H1 (cell line): Measurements from ENCODE around the gene TTLL5. TPM values are rescaled to one million over a fixed set of nuclear protein-coding genes. Genes with fewer than 3 reads are reported as not detected.

ENCODE experiments used
- CTCF ChIA-PET: fragments of 300-600 bp; sonication (Branson Sonifier 250); formaldehyde crosslinking; loops from one replicate; lab custom pipeline; 2021; ENCODE audit not compliant: partially characterized antibody; lab: Charles Lee
- POLR2A ChIA-PET: fragments of 300-600 bp; sonication (Branson Sonifier 250); formaldehyde crosslinking; loops from one replicate; lab custom pipeline; 2021; ENCODE audit warnings: inconsistent platforms; ENCODE audit not compliant: partially characterized antibody; lab: Charles Lee
- DNase-seq, 2 experiments: peaks; one replicate each; pipeline versions ENCODE4 v3.0.0 to v3.0.0-alpha.2; 2010 to 2022; ENCODE audit warnings: low spot score in 2 of 2, low read depth in 1 of 2, mixed read lengths in 1 of 2
- FAIRE-seq: peaks from 2 replicates; lab custom pipeline; 2011; peaks lifted over from hg19 to GRCh38; lab: Jason Lieb, UNC
- H2AFZ ChIP-seq: 2 replicates; pipeline ENCODE4 v1.8.1; 2012; ENCODE audit warnings: low read length, inconsistent platforms
- H2AK5ac ChIP-seq: 2 replicates; pipeline ENCODE4 v1.6.1; 2013; ENCODE audit warnings: low read depth, low read length
- H2BK120ac ChIP-seq: replicated peaks from 2 replicates; pipeline ENCODE3; 2013; ENCODE audit warnings: low read depth, low read length, inconsistent platforms
- H2BK12ac ChIP-seq: 2 replicates; pipeline ENCODE4 v1.6.1; 2013; ENCODE audit warnings: low read depth, low read length
- H2BK15ac ChIP-seq: 2 replicates; pipeline ENCODE4 v1.6.1; 2013; ENCODE audit warnings: low read length
- H2BK20ac ChIP-seq: 2 replicates; pipeline ENCODE4 v1.6.1; 2013; ENCODE audit warnings: low read length
- H2BK5ac ChIP-seq: 2 replicates; pipeline ENCODE4 v1.6.1; 2013; ENCODE audit warnings: low read depth, low read length
- H3K14ac ChIP-seq: 2 replicates; pipeline ENCODE4 v1.6.1; 2013; ENCODE audit warnings: inconsistent platforms; ENCODE audit not compliant: insufficient read length
- H3K18ac ChIP-seq: 2 replicates; pipeline ENCODE4 v1.6.1; 2013; ENCODE audit warnings: low read length; ENCODE audit errors: extremely low read depth
- H3K23ac ChIP-seq: 2 replicates; pipeline ENCODE4 v1.6.1; 2013; ENCODE audit warnings: inconsistent platforms; ENCODE audit not compliant: insufficient read length
- H3K23me2 ChIP-seq: 2 replicates; pipeline ENCODE4 v1.6.1; 2013; ENCODE audit warnings: low read depth, low read length
- H3K27ac ChIP-seq: 2 replicates; pipeline ENCODE4 v1.6.1; 2011; ENCODE audit warnings: low read depth, low read length, inconsistent platforms
- H3K27me3 ChIP-seq, 4 experiments: replicated peaks in 1 of 4; 1 replicate in 1 of 4; 2 replicates in 3 of 4; pipeline versions ENCODE4 v1.6.1 to v1.8.1; 2011 to 2013; ENCODE audit warnings: low read length in 3 of 4, mild to moderate bottlenecking in 3 of 4, inconsistent platforms in 2 of 4, mixed read lengths in 2 of 4, moderate library complexity in 1 of 4; ENCODE audit not compliant: control insufficient read depth in 3 of 4, insufficient read depth in 3 of 4; ENCODE audit errors: extremely low read depth in 1 of 4
- H3K36me3 ChIP-seq, 4 experiments: 2 replicates each; pipeline versions ENCODE4 v1.6.1 to v1.8.1; 2011 to 2013; ENCODE audit warnings: mild to moderate bottlenecking in 4 of 4, low read length in 3 of 4, moderate library complexity in 2 of 4, control low read depth in 1 of 4, inconsistent platforms in 1 of 4; ENCODE audit not compliant: insufficient read depth in 4 of 4, control insufficient read depth in 2 of 4
- H3K4ac ChIP-seq: replicated peaks from 2 replicates; pipeline ENCODE3; 2013; ENCODE audit warnings: low read length, low read depth, mixed read lengths, inconsistent platforms; ENCODE audit not compliant: insufficient read length
- H3K4me1 ChIP-seq, 4 experiments: replicated peaks in 1 of 4; 1 replicate in 1 of 4; 2 replicates in 3 of 4; pipeline versions ENCODE4 v1.6.1 to v1.8.1; 2011 to 2013; ENCODE audit warnings: low read length in 3 of 4, inconsistent platforms in 2 of 4, mixed read lengths in 1 of 4; ENCODE audit not compliant: insufficient read depth in 4 of 4, control insufficient read depth in 3 of 4
- H3K4me2 ChIP-seq, 2 experiments: 2 replicates each; pipeline versions ENCODE4 v1.6.1 to v1.8.1; 2011 to 2013; ENCODE audit warnings: low read depth in 2 of 2, low read length in 2 of 2, control low read depth in 1 of 2, inconsistent platforms in 1 of 2, mild to moderate bottlenecking in 1 of 2; ENCODE audit not compliant: insufficient read depth in 1 of 2
- H3K4me3 ChIP-seq, 4 experiments: fragments of 200-600, 300-600 bp in 1 of 4; sonication (generic), shearing (Covaris generic), sonication (Bioruptor Twin) in 1 of 4; 2 replicates each; pipeline versions ENCODE4 v1.5.1 to v1.8.1; 2011 to 2016; ENCODE audit warnings: low read length in 4 of 4, low read depth in 3 of 4, control low read depth in 2 of 4, inconsistent platforms in 2 of 4, mild to moderate bottlenecking in 2 of 4, mixed read lengths in 1 of 4, moderate library complexity in 1 of 4; ENCODE audit not compliant: insufficient read depth in 2 of 4; ENCODE audit errors: extremely low read depth in 1 of 4
- H3K56ac ChIP-seq: replicated peaks from 2 replicates; pipeline ENCODE3; 2013; ENCODE audit warnings: low read depth, mild to moderate bottlenecking, mixed read lengths, low read length, inconsistent platforms; ENCODE audit not compliant: insufficient read length
- H3K79me1 ChIP-seq: 2 replicates; pipeline ENCODE4 v1.6.1; 2013; ENCODE audit warnings: low read depth, low read length, control low read depth
- H3K79me2 ChIP-seq, 2 experiments: 2 replicates each; pipeline versions ENCODE4 v1.6.1 to v1.8.1; 2012 to 2013; ENCODE audit warnings: low read length in 2 of 2, mild to moderate bottlenecking in 2 of 2, inconsistent platforms in 1 of 2; ENCODE audit not compliant: insufficient read depth in 2 of 2, control insufficient read depth in 1 of 2
- H3K9ac ChIP-seq, 4 experiments: replicated peaks in 1 of 4; 1 replicate in 1 of 4; 2 replicates in 3 of 4; pipeline versions ENCODE4 v1.6.1 to v1.8.1; 2011 to 2013; ENCODE audit warnings: low read depth in 3 of 4, low read length in 3 of 4, control low read depth in 2 of 4, mild to moderate bottlenecking in 2 of 4, moderate library complexity in 2 of 4, inconsistent platforms in 1 of 4; ENCODE audit errors: extremely low read depth in 1 of 4
- H3K9me3 ChIP-seq, 2 experiments: 2 replicates each; pipeline versions ENCODE4 v1.6.1 to v1.8.1; 2012 to 2013; ENCODE audit warnings: mild to moderate bottlenecking in 2 of 2, moderate library complexity in 2 of 2, control low read depth in 1 of 2, inconsistent platforms in 1 of 2, low read depth in 1 of 2, low read length in 1 of 2, mixed read lengths in 1 of 2; ENCODE audit not compliant: insufficient read depth in 2 of 2
- H4K20me1 ChIP-seq, 2 experiments: replicated peaks in 1 of 2; 2 replicates each; pipeline versions ENCODE3 to v1.8.1; 2011 to 2013; ENCODE audit warnings: inconsistent platforms in 2 of 2, low read length in 2 of 2, mild to moderate bottlenecking in 1 of 2; ENCODE audit not compliant: insufficient read depth in 2 of 2, control insufficient read depth in 1 of 2
- H4K5ac ChIP-seq: 2 replicates; pipeline ENCODE4 v1.6.1; 2013; ENCODE audit warnings: low read length, low read depth, mixed read lengths, inconsistent platforms; ENCODE audit not compliant: insufficient read length
- H4K8ac ChIP-seq: 2 replicates; pipeline ENCODE4 v1.8.0; 2013; ENCODE audit warnings: mild to moderate bottlenecking, moderate library complexity, low read length, inconsistent platforms; ENCODE audit not compliant: insufficient read depth; ENCODE audit errors: extremely low read depth
- H4K91ac ChIP-seq: replicated peaks from 2 replicates; pipeline ENCODE3; 2013; ENCODE audit warnings: low read length, mixed read lengths, inconsistent platforms; ENCODE audit not compliant: insufficient read length
- ASH2L ChIP-seq: fragments of 200-600, 300-600 bp; sonication (generic); IDR thresholded peaks from one replicate; pipeline ENCODE4 v1.7.1; 2017; ENCODE audit warnings: low read length
- BCL11A ChIP-seq, 2 experiments: IDR thresholded peaks; one replicate each; pipeline ENCODE4 v1.6.1; 2011; ENCODE audit warnings: low read depth in 2 of 2, low read length in 2 of 2, mild to moderate bottlenecking in 2 of 2
- POU5F1 ChIP-seq: IDR thresholded peaks from 2 replicates; pipeline ENCODE4 v1.6.1; 2011; ENCODE audit warnings: low read depth, mild to moderate bottlenecking, low read length, moderate library complexity
- RAD21 ChIP-seq, 2 experiments: IDR thresholded peaks in 1 of 2; conservative IDR thresholded peaks in 1 of 2; 2 replicates each; pipeline ENCODE4 v1.6.1; 2011; ENCODE audit warnings: low read depth in 2 of 2, low read length in 2 of 2, improper control_type of control experiment in 1 of 2, inconsistent platforms in 1 of 2, mild to moderate bottlenecking in 1 of 2, moderate library complexity in 1 of 2
- SUZ12 ChIP-seq: fragments of 200-600 bp; sonication (generic); IDR thresholded peaks from 2 replicates; pipeline ENCODE4 v1.6.1; 2012; ENCODE audit warnings: mild to moderate bottlenecking, inconsistent platforms, low read length, moderate library complexity, mixed read lengths
- TAF1 ChIP-seq: IDR thresholded peaks from 2 replicates; pipeline ENCODE4 v1.6.1; 2011; ENCODE audit warnings: mild to moderate bottlenecking, low read depth, low read length
- TBP ChIP-seq: IDR thresholded peaks from 2 replicates; pipeline ENCODE4 v1.6.1; 2011; ENCODE audit warnings: low read depth, low read length, improper control_type of control experiment
- WGBS, 2 experiments: shearing (Covaris generic) in 1 of 2; methylation state at CpG; one replicate each; pipeline versions ENCODE4 v1.1.6 to v1.1.7; 2013 to 2015; ENCODE audit warnings: low lambda C conversion rate in 2 of 2, mixed read lengths in 2 of 2, inconsistent platforms in 1 of 2, low coverage in 1 of 2, missing lambda C conversion rate in 1 of 2; ENCODE audit not compliant: insufficient replicate concordance in 2 of 2, insufficient coverage in 1 of 2, insufficient read length in 1 of 2; ENCODE audit errors: extremely low coverage in 1 of 2, missing lambda C conversion rate in 1 of 2; 5-methylcytosine and 5-hydroxymethylcytosine counted together
- polyA plus RNA-seq, 7 experiments: library from polyadenylated mRNA; depleted of rRNA in 3 of 7; stranded (reverse) in 5 of 7; unstranded in 2 of 7; fragments of >200 nt in 5 of 7; fragments of 200-250 nt in 2 of 7; gene quantifications; 1 replicate in 5 of 7; 2 replicates in 1 of 7; 4 replicates in 1 of 7; pipeline versions ENCODE4 v1.2.1 to v1.2.3, GENCODE V29; 2011 to 2013; ENCODE audit warnings: missing spikeins in 2 of 7, mixed read lengths in 2 of 7
- total RNA-seq: library from RNA; stranded (reverse); fragmentation: NEBNext Ultra II Directional; extraction: Animal tissue kit (Norgen Biotek cat#: 25700); gene quantifications from 2 replicates; pipeline ENCODE4 v1.2.1, GENCODE V29; 2021
- TF ChIP-seq, protein P1 (sequence below), 3 experiments: IDR thresholded peaks; 1 replicate in 2 of 3; 2 replicates in 1 of 3; pipeline versions ENCODE4 v1.5.1 to v1.6.1; 2011; ENCODE audit warnings: low read length in 3 of 3, mild to moderate bottlenecking in 3 of 3, inconsistent platforms in 2 of 3, low read depth in 1 of 3, moderate library complexity in 1 of 3; ENCODE audit not compliant: insufficient read depth in 1 of 3; ENCODE audit errors: control extremely low read depth in 1 of 3

The TTLL5 gene
- total and polyA plus RNA-seq, 2 of the 8 experiments (the other 6 are each of a cell fraction or from before 2014, with no cell fraction given): 16.1 to 45.9 TPM

DNA sequence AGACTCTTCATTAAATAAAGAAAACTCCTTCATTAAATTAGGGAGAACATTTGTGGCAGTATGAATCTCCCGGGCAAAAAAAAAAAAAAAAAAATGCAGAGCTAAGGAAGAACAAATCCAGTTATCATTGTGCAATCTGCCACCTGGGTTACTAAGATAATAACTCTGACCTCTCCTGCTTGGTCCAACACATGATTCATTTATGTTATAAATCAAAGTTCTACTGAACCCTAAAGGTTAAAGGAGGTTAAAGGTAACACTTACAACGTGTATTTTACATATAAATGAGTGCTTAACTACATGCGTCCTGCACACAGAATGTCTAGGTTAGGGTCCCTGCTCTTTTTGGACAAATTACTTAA is 316.5 kb downstream of the TTLL5 start:
- Histone ChIP-seq H3K4me2 (no peak overlapping the region), H3K4ac (no peak overlapping the region), H2BK20ac (no peak overlapping the region), H3K23me2 (peaks cover 4% of the 10 kb centered on the region), H2BK12ac (no peak overlapping the region), H4K8ac (no peak overlapping the region), H2BK15ac (no peak overlapping the region), H4K91ac (no peak overlapping the region), H3K56ac (no peak overlapping the region), H3K23ac (no peak overlapping the region), H3K9ac (no peak overlapping the region), H3K27ac (no peak overlapping the region), H3K4me3 (no peak overlapping the region), H3K27me3 (peaks cover 0 to 9% (median 6%) of the 10 kb centered on the region in 4 experiments; a peak in 3 of 7 replicates), H3K18ac (no peak overlapping the region), H3K36me3 (no peaks in the 10 kb centered on the region), H3K4me1 (peaks cover 0 to 7% (median 2%) of the 10 kb centered on the region in 4 experiments; a peak in 5 of 7 replicates), H4K20me1 (no peaks in the 10 kb centered on the region), H4K5ac (no peak overlapping the region), H2BK5ac (no peak overlapping the region), H2AFZ (no peak overlapping the region), H3K9me3 (no peaks in the 10 kb centered on the region), H2AK5ac (no peak overlapping the region), H3K14ac (no peak overlapping the region), H3K79me2 (no peaks in the 10 kb centered on the region), H2BK120ac (no peak overlapping the region), H3K79me1 (no peaks in the 10 kb centered on the region)
- FAIRE-seq (no peak), DNase-seq (no peak)
- ChIA-PET CTCF (interaction anchor here (1.0 to 20.1 kb wide), 11 partner anchors 10 to 267 kb away, joined by 3 to 261 read pairs (median 4); no protein-coding TSS in a partner anchor), POLR2A (interaction anchor here (0.6 to 1.0 kb wide), 3 partner anchors 72 to 206 kb away, joined by 3 to 4 read pairs (median 4); no protein-coding TSS in a partner anchor)
- WGBS, 2 experiments: 79% methylated on average over 3 of the region's 3 CpGs; no CpG with 5 or more reads in 1 of the 2 experiments
- no peak for TF ChIP-seq TAF1
- no peak for TF ChIP-seq POU5F1
- TF ChIP-seq, protein P1, sequence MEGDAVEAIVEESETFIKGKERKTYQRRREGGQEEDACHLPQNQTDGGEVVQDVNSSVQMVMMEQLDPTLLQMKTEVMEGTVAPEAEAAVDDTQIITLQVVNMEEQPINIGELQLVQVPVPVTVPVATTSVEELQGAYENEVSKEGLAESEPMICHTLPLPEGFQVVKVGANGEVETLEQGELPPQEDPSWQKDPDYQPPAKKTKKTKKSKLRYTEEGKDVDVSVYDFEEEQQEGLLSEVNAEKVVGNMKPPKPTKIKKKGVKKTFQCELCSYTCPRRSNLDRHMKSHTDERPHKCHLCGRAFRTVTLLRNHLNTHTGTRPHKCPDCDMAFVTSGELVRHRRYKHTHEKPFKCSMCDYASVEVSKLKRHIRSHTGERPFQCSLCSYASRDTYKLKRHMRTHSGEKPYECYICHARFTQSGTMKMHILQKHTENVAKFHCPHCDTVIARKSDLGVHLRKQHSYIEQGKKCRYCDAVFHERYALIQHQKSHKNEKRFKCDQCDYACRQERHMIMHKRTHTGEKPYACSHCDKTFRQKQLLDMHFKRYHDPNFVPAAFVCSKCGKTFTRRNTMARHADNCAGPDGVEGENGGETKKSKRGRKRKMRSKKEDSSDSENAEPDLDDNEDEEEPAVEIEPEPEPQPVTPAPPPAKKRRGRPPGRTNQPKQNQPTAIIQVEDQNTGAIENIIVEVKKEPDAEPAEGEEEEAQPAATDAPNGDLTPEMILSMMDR (IDR thresholded peaks at IDR 0.05; ENCODE audit: control extremely low read depth in 1 of 3, insufficient read depth in 1 of 3, low read depth in 1 of 3, low read length in 3 of 3): no peak
- no peak for TF ChIP-seq TBP
- TF ChIP-seq RAD21 (IDR thresholded peaks at IDR 0.05 in 1 of 2, conservative IDR thresholded peaks at IDR 0.05 in 1 of 2; ENCODE audit: low read depth in 2 of 2, low read length in 2 of 2): no peak
- no peak for TF ChIP-seq BCL11A (IDR thresholded peaks at IDR 0.05; ENCODE audit: low read depth in 2 of 2, low read length in 2 of 2)
- no peak for TF ChIP-seq ASH2L
- TF ChIP-seq SUZ12: no peak
